Panc1 (cell line): ENCODE measurements around the gene ECHS1. TPM values are rescaled to one million over a fixed set of nuclear protein-coding genes. Genes with fewer than 3 reads are reported as not detected.
"Not testable (repeated sequence)": the region's sequence is repeated elsewhere in the genome, so short reads cannot be mapped to it uniquely, and the experiment has no call there.

ENCODE experiments used
- ATAC-seq: fragments of 200-7000 bp; cut with Tn5 transposase; 2 replicates; pipeline ENCODE4 v1.9.1; 2020; ENCODE audit warnings: mild to moderate bottlenecking, moderate library complexity
- BruUV-seq: library from RNA; stranded (reverse); fragments of 400-500 nt; replicated peaks from 2 replicates; lab custom pipeline; 2021; lab: Mats Ljungman, UMichigan
- CTCF ChIA-PET: fragments of 300-600 bp; sonication (Branson Sonifier 250); formaldehyde crosslinking; loops from one replicate; lab custom pipeline; 2022; ENCODE audit warnings: antibody characterized with exemption; lab: Charles Lee
- POLR2A ChIA-PET: fragments of 300-600 bp; sonication (Branson Sonifier 250); formaldehyde crosslinking; loops from one replicate; lab custom pipeline; 2022; ENCODE audit warnings: antibody characterized with exemption; lab: Charles Lee
- DNase-seq: peaks from one replicate; pipeline ENCODE4 v3.0.0-alpha.2; 2010; ENCODE audit warnings: low read depth, low spot score
- H3K27ac ChIP-seq: 2 replicates; pipeline ENCODE4 v1.5.1; 2011; ENCODE audit warnings: mild to moderate bottlenecking, low read length, inconsistent platforms
- H3K27me3 ChIP-seq: fragments of 200-500 bp; sonication (Bioruptor generic); 2 replicates; pipeline ENCODE4 v1.6.0; 2014; ENCODE audit warnings: low read length, inconsistent platforms; ENCODE audit not compliant: control insufficient read depth, insufficient read depth
- H3K36me3 ChIP-seq: fragments of 200-500 bp; sonication (Bioruptor generic); 2 replicates; pipeline ENCODE4 v1.5.1; 2014; ENCODE audit warnings: inconsistent platforms, mild to moderate bottlenecking, low read length, moderate library complexity; ENCODE audit not compliant: control insufficient read depth, insufficient read depth
- H3K4me1 ChIP-seq: 2 replicates; pipeline ENCODE4 v1.5.1; 2011; ENCODE audit warnings: inconsistent platforms, mild to moderate bottlenecking, low read length, moderate library complexity; ENCODE audit not compliant: control insufficient read depth, insufficient read depth
- H3K4me3 ChIP-seq, 2 experiments: 2 replicates each; pipeline ENCODE4 v1.5.1; 2011 to 2012; ENCODE audit warnings: low read depth in 2 of 2, low read length in 2 of 2, mild to moderate bottlenecking in 2 of 2, inconsistent platforms in 1 of 2, moderate library complexity in 1 of 2
- H3K9me3 ChIP-seq: fragments of 200-500 bp; sonication (Bioruptor generic); 2 replicates; pipeline ENCODE4 v1.5.1; 2014; ENCODE audit warnings: low read depth, mild to moderate bottlenecking, inconsistent platforms, low read length, moderate library complexity; ENCODE audit not compliant: control insufficient read depth, insufficient read depth
- CTCF ChIP-seq: fragments of 450-650 bp; IDR thresholded peaks from 2 replicates; pipeline ENCODE4 v1.5.1; 2017; ENCODE audit warnings: mild to moderate bottlenecking
- POLR2AphosphoS5 ChIP-seq: IDR thresholded peaks from 2 replicates; pipeline ENCODE4 v1.6.1; 2012; ENCODE audit warnings: mild to moderate bottlenecking, low read depth, low read length, moderate library complexity
- REST ChIP-seq, 2 experiments: IDR thresholded peaks; 2 replicates each; pipeline ENCODE4 v1.6.1; 2011 to 2012; ENCODE audit warnings: low read depth in 2 of 2, control low read depth in 1 of 2, low read length in 1 of 2, mild to moderate bottlenecking in 1 of 2, moderate library complexity in 1 of 2; ENCODE audit not compliant: insufficient read depth in 1 of 2
- SIN3A ChIP-seq: IDR thresholded peaks from 2 replicates; pipeline ENCODE4 v1.6.1; 2012; ENCODE audit warnings: low read depth, mild to moderate bottlenecking, low read length, moderate library complexity, borderline replicate concordance; ENCODE audit not compliant: insufficient read depth
- TCF7L2 ChIP-seq: IDR thresholded peaks from 2 replicates; pipeline ENCODE4 v1.6.1; 2011; ENCODE audit warnings: mild to moderate bottlenecking, low read depth, low read length, inconsistent platforms
- in situ Hi-C: cut with HindIII; loops from 2 replicates; pipeline ENCODE4 v1.10.0; 2016; ENCODE audit warnings: low sequenced_read_pairs, low pct_unique_long_range_greater_than_20kb
- intact Hi-C: fragments of 100-400 bp; cut with micrococcal nuclease; formaldehyde crosslinking; loops from one replicate; pipeline ENCODE4 v1.10.0; 2022; ENCODE audit not compliant: unreplicated experiment
- total RNA-seq: library from RNA; stranded (reverse); gene quantifications from one replicate; pipeline ENCODE4 v1.2.1, GENCODE V29; 2021; ENCODE audit not compliant: unreplicated experiment

Gene ECHS1
- total RNA-seq, 1 experiment from 2014 or later, result 165 TPM

GRCh38 chr10:133388236-133388972, 15.2 kb upstream of the ECHS1 start:
- Histone ChIP-seq H3K4me3 (no peak overlapping the region), H3K4me1 (peaks cover 2% of the 10 kb centered on the region; the same call in 1 of the 2 replicates), H3K27me3 (no peaks in the 10 kb centered on the region), H3K27ac (no peak overlapping the region), H3K36me3 (no peaks in the 10 kb centered on the region), H3K9me3 (no peaks in the 10 kb centered on the region)
- TF ChIP-seq SIN3A, result no peak
- no peak for TF ChIP-seq POLR2AphosphoS5
- TF ChIP-seq TCF7L2, result no peak
- TF ChIP-seq CTCF, result no peak
- TF ChIP-seq REST (IDR thresholded peaks at IDR 0.05; ENCODE audit: insufficient read depth in 1 of 2, low read depth in 2 of 2, low read length in 1 of 2), result no peak
- no peak for DNase-seq
- in situ Hi-C loops (no loop called here), intact Hi-C loops (no loop called here)
- no peak for ATAC-seq
- BruUV-seq, result no TSS peak
- ChIA-PET POLR2A (no interaction called here), CTCF (no interaction called here)

GRCh38 chr10:133386951-133387350, 13.8 kb upstream of the ECHS1 start:
- in situ Hi-C loops, DNase-seq, ATAC-seq, H3K27ac ChIP-seq, H3K27me3 ChIP-seq, H3K4me3 ChIP-seq, BruUV-seq, intact Hi-C loops, H3K36me3 ChIP-seq, H3K9me3 ChIP-seq, CTCF ChIA-PET, H3K4me1 ChIP-seq, POLR2A ChIA-PET: not testable (repeated sequence)

- Histone ChIP-seq H3K27ac (no peak overlapping the region), H3K4me3 (no peak overlapping the region), H3K9me3 (no peaks in the 10 kb centered on the region), H3K27me3 (no peaks in the 10 kb centered on the region), H3K36me3 (no peaks in the 10 kb centered on the region), H3K4me1 (no peaks in the 10 kb centered on the region)
- ChIA-PET CTCF (no interaction called here), POLR2A (no interaction called here)
- ATAC-seq (no peak), DNase-seq (no peak)
- in situ Hi-C loops, result no loop called here
- no peak for TF ChIP-seq CTCF
- TF ChIP-seq POLR2AphosphoS5, result no peak
- TF ChIP-seq TCF7L2, result no peak
- TF ChIP-seq SIN3A, result no peak
- intact Hi-C loops, result no loop called here
- no TSS peak for BruUV-seq
Observed at GRCh38 chr10:133385214-133385613, 12.1 kb upstream of the ECHS1 start.
